T-cell (primary cell): ENCODE data around the gene AHRR. TPM values are rescaled to one million over a fixed set of nuclear protein-coding genes. Genes with fewer than 3 reads are reported as not detected.

Experiments
- ATAC-seq, 4 experiments: fragments of 200-7000 bp in 3 of 4; fragments of 150-1000 bp in 1 of 4; cut with Tn5 transposase; replicated peaks in 1 of 4; 1 replicate in 3 of 4; 2 replicates in 1 of 4; pipeline ENCODE4 v1.10.0; 2021; ENCODE audit warnings: moderate library complexity in 3 of 4, mild to moderate bottlenecking in 2 of 4, moderate number of reproducible peaks in 1 of 4
- CTCF ChIA-PET, 2 donors: fragments of 300-600 bp; sonication (Branson Sonifier 250); formaldehyde crosslinking; loops; one replicate each; lab custom pipeline; 2022; ENCODE audit warnings: antibody characterized with exemption in 2 of 2; lab: Charles Lee
- POLR2A ChIA-PET, 2 donors: fragments of 300-600 bp; sonication (Branson Sonifier 250); formaldehyde crosslinking; loops; one replicate each; lab custom pipeline; 2022; ENCODE audit warnings: antibody characterized with exemption in 2 of 2; lab: Charles Lee
- DNase-seq, 35 experiments: peaks; one replicate each; pipeline versions ENCODE4 v3.0.0 to v3.0.0-alpha.2; 2013 to 2023
- H3K27ac ChIP-seq: one replicate; pipeline ENCODE4 v1.5.1; 2013; ENCODE audit warnings: low read length
- H3K27me3 ChIP-seq, 2 experiments: replicated peaks in 1 of 2; 1 replicate in 1 of 2; 2 replicates in 1 of 2; pipeline versions ENCODE4 v1.6.1 to v1.7.0; 2013; ENCODE audit warnings: low read length in 1 of 2, mixed read lengths in 1 of 2; ENCODE audit not compliant: control insufficient read depth in 2 of 2, insufficient read depth in 2 of 2; ENCODE audit errors: extremely low read depth in 1 of 2
- H3K36me3 ChIP-seq, 2 donors: 1 replicate in 1 of 2; 2 replicates in 1 of 2; pipeline versions ENCODE4 v1.6.1 to v1.7.0; 2013; ENCODE audit warnings: low read length in 1 of 2; ENCODE audit not compliant: control insufficient read depth in 2 of 2, insufficient read depth in 1 of 2; ENCODE audit errors: extremely low read depth in 1 of 2
- H3K4me1 ChIP-seq, 2 experiments: 1 replicate in 1 of 2; 2 replicates in 1 of 2; pipeline versions ENCODE4 v1.6.1 to v1.7.0; 2013; ENCODE audit warnings: low read length in 2 of 2, mixed read lengths in 1 of 2; ENCODE audit not compliant: insufficient read depth in 2 of 2, control insufficient read depth in 1 of 2; ENCODE audit errors: extremely low read depth in 1 of 2
- H3K4me3 ChIP-seq, 2 donors: 1 replicate in 1 of 2; 2 replicates in 1 of 2; pipeline versions ENCODE4 v1.5.1 to v1.7.0; 2013; ENCODE audit warnings: mild to moderate bottlenecking in 2 of 2, low read length in 1 of 2, moderate library complexity in 1 of 2; ENCODE audit not compliant: control insufficient read depth in 1 of 2; ENCODE audit errors: extremely low read depth in 1 of 2
- H3K9me3 ChIP-seq: 2 replicates; pipeline ENCODE4 v1.7.0; 2013
- H3K27ac Mint-ChIP-seq, 2 donors: one replicate each; pipeline ENCODE4 v1.8.0; 2020 to 2021; ENCODE audit warnings: mild to moderate bottlenecking in 2 of 2, mixed read lengths in 2 of 2
- H3K27me3 Mint-ChIP-seq, 2 donors: one replicate each; pipeline ENCODE4 v1.8.0; 2021 to 2022; ENCODE audit warnings: mixed read lengths in 2 of 2
- H3K36me3 Mint-ChIP-seq: one replicate; pipeline ENCODE4 v1.8.0; 2021; ENCODE audit warnings: mixed read lengths
- H3K4me1 Mint-ChIP-seq, 3 donors: one replicate each; pipeline ENCODE4 v1.8.0; 2020 to 2022; ENCODE audit warnings: mixed read lengths in 3 of 3, mild to moderate bottlenecking in 1 of 3
- H3K4me3 Mint-ChIP-seq, 3 donors: one replicate each; pipeline ENCODE4 v1.8.0; 2020 to 2022; ENCODE audit warnings: mild to moderate bottlenecking in 3 of 3, mixed read lengths in 3 of 3, moderate library complexity in 3 of 3
- H3K9me3 Mint-ChIP-seq, 3 donors: one replicate each; pipeline ENCODE4 v1.8.0; 2020 to 2022; ENCODE audit warnings: mixed read lengths in 3 of 3
- WGBS: methylation state at CpG from one replicate; pipeline ENCODE4 v1.1.5; 2013; ENCODE audit warnings: missing lambda C conversion rate; ENCODE audit not compliant: insufficient coverage; 5-methylcytosine and 5-hydroxymethylcytosine counted together
- total RNA-seq, 35 experiments: library from RNA in 6 of 35; stranded (reverse) in 6 of 35; fragments of 120-200 nt in 1 of 35; gene quantifications; one replicate each; pipeline versions ENCODE4 v1.2.1 to v1.2.4 and lab custom pipeline; 2013 to 2026

Gene AHRR
- total RNA-seq, 5 donors from 2014 or later (not counting 1 experiment from before 2014, with no cell fraction given), result 0.55 to 13.5 (median 3.4) TPM

DNA sequence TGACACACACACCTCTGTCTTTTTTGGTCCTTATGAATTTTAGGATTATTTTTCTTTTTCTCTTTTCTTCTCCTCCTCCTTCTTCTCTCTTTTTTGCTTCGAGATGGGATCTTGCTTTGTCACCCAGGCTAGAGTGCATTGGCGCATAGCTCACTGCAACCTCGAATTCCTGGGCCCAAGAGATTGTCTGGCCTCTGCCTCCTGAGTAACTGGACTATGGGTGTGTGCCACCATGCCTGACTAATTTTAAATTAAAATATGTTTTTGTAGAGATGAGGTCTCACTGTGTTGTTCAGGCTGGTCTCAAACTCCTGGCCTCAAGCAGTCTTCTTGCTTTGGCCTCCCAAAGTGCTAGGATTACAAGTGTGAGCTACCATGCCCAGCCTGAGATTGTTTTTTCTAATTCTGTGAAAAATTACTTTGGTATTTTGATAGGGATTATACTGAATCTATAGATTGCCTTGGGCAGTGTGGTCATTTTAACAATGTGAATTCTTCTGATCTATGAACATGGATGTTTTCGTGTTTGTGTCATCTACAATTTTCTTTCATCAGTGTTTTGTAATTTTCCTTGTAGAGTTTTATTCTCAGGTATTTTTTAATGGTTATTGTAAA lies 7.7 kb downstream of the AHRR start:
- H3K27ac ChIP-seq, result no peak overlapping the region
- 97% methylated on average over 4 of the region's 4 CpGs for WGBS
- POLR2A ChIA-PET, result no interaction called here
- no peaks in the 10 kb centered on the region for H3K9me3 ChIP-seq
- no peaks in the 10 kb centered on the region for H3K36me3 ChIP-seq
- Mint-ChIP-seq H3K36me3 (no peaks in the 10 kb centered on the region), H3K4me1 (peaks cover 0 to 14% (median 0%) of the 10 kb centered on the region in 3 donors), H3K9me3 (no peaks in the 10 kb centered on the region), H3K27me3 (peaks cover 13 to 29% of the 10 kb centered on the region in 2 donors), H3K4me3 (no peak overlapping the region), H3K27ac (no peak overlapping the region)
- CTCF ChIA-PET, result no interaction called here
- H3K27me3 ChIP-seq, result peaks cover 0 to 15% of the 10 kb centered on the region in 2 experiments
- ATAC-seq (no peak), DNase-seq (no peak)
- no peak overlapping the region for H3K4me3 ChIP-seq
- H3K4me1 ChIP-seq, result no peaks in the 10 kb centered on the region

- Histone ChIP-seq H3K4me1 (peaks cover 0 to under 1% of the 10 kb centered on the region in 2 experiments), H3K27ac (no peak overlapping the region), H3K36me3 (no peaks in the 10 kb centered on the region), H3K9me3 (no peaks in the 10 kb centered on the region), H3K27me3 (peaks cover 0 to 11% of the 10 kb centered on the region in 2 experiments), H3K4me3 (no peak overlapping the region)
- no peak overlapping the region for H3K27ac Mint-ChIP-seq
- DNase-seq, result no peak
- H3K4me3 Mint-ChIP-seq, result no peak overlapping the region
- peaks cover 4 to 19% (median 4%) of the 10 kb centered on the region in 3 donors for H3K4me1 Mint-ChIP-seq
- no peak for ATAC-seq
- CTCF ChIA-PET, result no interaction called here
- H3K36me3 Mint-ChIP-seq, result no peaks in the 10 kb centered on the region
- no CpG with 5 or more reads among the region's 1 CpG for WGBS
- peaks cover 16 to 29% of the 10 kb centered on the region in 2 donors for H3K27me3 Mint-ChIP-seq
- POLR2A ChIA-PET, result no interaction called here
- no peaks in the 10 kb centered on the region for H3K9me3 Mint-ChIP-seq
Measured at GRCh38 chr5:329768-330167, 8.3 kb downstream of the AHRR start.

- WGBS, result no CpG with 5 or more reads among the region's 5 CpGs
- no peak overlapping the region for H3K4me3 ChIP-seq
- ATAC-seq, result peak in 1 of 4 experiments; percentile 30
- H3K9me3 Mint-ChIP-seq, result no peaks in the 10 kb centered on the region
- ChIA-PET POLR2A (interaction anchor here in 1 of 2 donors (0.6 kb wide), 1 partner anchor 9 kb away, joined by 7 read pairs; no protein-coding TSS in a partner anchor), CTCF (interaction anchor here in 1 of 2 donors (0.6 kb wide), 1 partner anchor 15 kb away, joined by 6 read pairs; no protein-coding TSS in a partner anchor)
- DNase-seq, result no peak
- peaks cover 6 to 32% (median 8%) of the 10 kb centered on the region in 3 donors for H3K4me1 Mint-ChIP-seq
- H3K27me3 Mint-ChIP-seq, result peaks cover 10 to 12% of the 10 kb centered on the region in 2 donors
- H3K4me3 Mint-ChIP-seq, result no peak overlapping the region
- no peaks in the 10 kb centered on the region for H3K36me3 Mint-ChIP-seq
- H3K9me3 ChIP-seq, result no peaks in the 10 kb centered on the region
- peaks cover 0 to 12% of the 10 kb centered on the region in 2 experiments for H3K4me1 ChIP-seq
- H3K27ac ChIP-seq, result no peak overlapping the region
- H3K36me3 ChIP-seq, result no peaks in the 10 kb centered on the region
- H3K27me3 ChIP-seq, result peaks cover 0 to 14% of the 10 kb centered on the region in 2 experiments
- H3K27ac Mint-ChIP-seq, result no peak overlapping the region
Measured at GRCh38 chr5:332843-333242, 11.3 kb downstream of the AHRR start.

DNA sequence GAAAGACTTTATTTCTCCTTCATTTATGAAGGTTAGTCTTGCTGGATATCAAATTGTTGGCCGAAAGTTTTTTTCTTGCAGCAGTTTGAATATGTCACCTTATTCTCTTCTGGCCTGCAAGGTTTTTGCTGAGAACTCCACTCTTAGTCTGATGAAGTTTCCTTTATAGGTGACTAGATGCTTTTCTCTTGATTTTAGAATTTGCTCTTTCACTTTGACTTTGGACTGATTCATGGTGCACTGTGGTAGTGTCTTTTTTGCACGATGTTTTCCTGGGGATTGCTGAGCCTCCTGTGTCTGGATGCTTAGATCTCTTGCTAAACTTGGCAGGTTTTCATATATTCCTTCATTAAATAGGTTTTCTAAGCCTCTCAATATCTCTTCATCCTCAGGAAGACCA lies 12.4 kb downstream of the AHRR start:
- H3K36me3 Mint-ChIP-seq, result no peaks in the 10 kb centered on the region
- no peak overlapping the region for H3K27ac Mint-ChIP-seq
- H3K9me3 Mint-ChIP-seq, result no peaks in the 10 kb centered on the region
- 0% methylated on average over 1 of the region's 2 CpGs for WGBS
- DNase-seq (no peak), ATAC-seq (no peak)
- H3K4me3 ChIP-seq, result no peak overlapping the region
- H3K36me3 ChIP-seq, result no peaks in the 10 kb centered on the region
- peaks cover 0 to 14% of the 10 kb centered on the region in 2 experiments for H3K27me3 ChIP-seq
- peaks cover 3 to 12% of the 10 kb centered on the region in 2 donors for H3K27me3 Mint-ChIP-seq
- no peak overlapping the region for H3K27ac ChIP-seq
- peaks cover 6 to 32% (median 8%) of the 10 kb centered on the region in 3 donors for H3K4me1 Mint-ChIP-seq
- POLR2A ChIA-PET, result no interaction called here
- no peaks in the 10 kb centered on the region for H3K9me3 ChIP-seq
- CTCF ChIA-PET, result no interaction called here
- peaks cover 0 to 12% of the 10 kb centered on the region in 2 experiments for H3K4me1 ChIP-seq
- no peak overlapping the region for H3K4me3 Mint-ChIP-seq

DNA sequence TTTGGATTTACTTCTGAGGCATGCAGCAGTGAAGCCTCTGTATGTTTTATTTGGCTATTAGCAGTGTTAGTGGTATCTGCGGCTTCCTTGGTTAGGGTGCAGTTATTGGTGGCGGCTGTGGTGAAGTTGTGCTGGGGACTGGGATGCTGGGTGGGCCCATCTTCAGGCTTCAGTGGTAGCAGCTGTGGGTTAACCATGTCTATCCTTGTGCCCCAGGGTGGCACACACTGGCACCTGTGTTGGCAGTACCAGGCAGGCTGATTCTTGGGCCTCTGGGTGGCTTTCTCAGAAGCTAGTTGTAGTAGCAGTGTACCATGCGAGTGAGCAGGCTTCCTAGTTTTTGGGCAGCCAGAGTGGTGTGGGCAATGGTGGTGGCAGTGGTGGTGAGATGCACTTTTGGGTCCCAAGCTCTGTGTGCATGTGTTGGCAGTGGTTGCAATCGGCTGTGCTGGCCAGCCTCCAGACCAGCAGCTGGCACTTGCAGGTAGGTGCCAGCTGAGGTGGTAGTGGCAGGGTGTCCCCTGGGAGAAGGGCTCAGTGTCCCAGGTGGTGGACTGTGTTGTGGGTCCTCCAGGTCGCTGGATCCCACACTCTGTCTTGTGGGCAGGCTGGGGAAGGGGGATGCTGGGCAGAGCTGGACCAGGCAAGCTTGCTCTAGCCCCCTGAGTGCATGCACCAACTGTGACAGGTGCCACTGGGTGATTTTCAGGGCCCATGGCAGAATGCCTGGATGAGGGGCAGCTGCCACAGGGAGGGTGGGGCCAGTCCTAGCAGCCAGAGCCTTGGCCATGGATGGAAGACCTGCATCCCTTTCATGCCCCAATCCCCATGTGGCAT lies 13.6 kb downstream of the AHRR start:
- ChIA-PET CTCF (interaction anchor here in 1 of 2 donors (0.5 kb wide), 1 partner anchor 110 kb away, joined by 3 read pairs; no protein-coding TSS in a partner anchor), POLR2A (no interaction called here)
- Mint-ChIP-seq H3K36me3 (no peaks in the 10 kb centered on the region), H3K9me3 (no peaks in the 10 kb centered on the region), H3K4me1 (peaks cover 6 to 32% (median 8%) of the 10 kb centered on the region in 3 donors), H3K27me3 (peaks cover 0 to 12% of the 10 kb centered on the region in 2 donors), H3K4me3 (no peak overlapping the region), H3K27ac (peak overlapping the region in 1 of 2 donors; percentile 13)
- H3K27me3 ChIP-seq, result peaks cover 0 to 14% of the 10 kb centered on the region in 2 experiments
- no peak overlapping the region for H3K4me3 ChIP-seq
- no peak overlapping the region for H3K27ac ChIP-seq
- DNase-seq, result no peak
- H3K36me3 ChIP-seq, result no peaks in the 10 kb centered on the region
- no peaks in the 10 kb centered on the region for H3K9me3 ChIP-seq
- H3K4me1 ChIP-seq, result peaks cover 0 to 12% of the 10 kb centered on the region in 2 experiments
- 70% methylated on average over 5 of the region's 5 CpGs for WGBS
- ATAC-seq, result no peak

- peaks cover 6 to 32% (median 8%) of the 10 kb centered on the region in 3 donors for H3K4me1 Mint-ChIP-seq
- H3K27ac ChIP-seq, result no peak overlapping the region
- ATAC-seq (no peak), DNase-seq (no peak)
- H3K27me3 ChIP-seq, result peaks cover 0 to 14% of the 10 kb centered on the region in 2 experiments
- H3K4me3 ChIP-seq, result no peak overlapping the region
- no peaks in the 10 kb centered on the region for H3K9me3 Mint-ChIP-seq
- H3K27ac Mint-ChIP-seq, result no peak overlapping the region
- ChIA-PET CTCF (no interaction called here), POLR2A (no interaction called here)
- H3K27me3 Mint-ChIP-seq, result peaks cover 0 to 12% of the 10 kb centered on the region in 2 donors
- WGBS, result 100% methylated on average over 2 of the region's 3 CpGs
- H3K4me1 ChIP-seq, result peaks cover 0 to 12% of the 10 kb centered on the region in 2 experiments
- H3K36me3 Mint-ChIP-seq, result no peaks in the 10 kb centered on the region
- no peaks in the 10 kb centered on the region for H3K36me3 ChIP-seq
- H3K4me3 Mint-ChIP-seq, result no peak overlapping the region
- no peaks in the 10 kb centered on the region for H3K9me3 ChIP-seq
Measured at GRCh38 chr5:335740-336038, 14.2 kb downstream of the AHRR start.
